IPS-15b (cell line): ENCODE measurements around the gene PCDHGB2.

Experiments
- H3K27me3 ChIP-seq: one replicate; pipeline ENCODE4 v1.6.1; 2013; ENCODE audit warnings: low read length; ENCODE audit not compliant: control insufficient read depth, insufficient read depth
- H3K36me3 ChIP-seq: one replicate; pipeline ENCODE4 v1.6.1; 2013; ENCODE audit warnings: low read length; ENCODE audit not compliant: control insufficient read depth, insufficient read depth
- H3K4me1 ChIP-seq: one replicate; pipeline ENCODE4 v1.6.1; 2013; ENCODE audit warnings: mild to moderate bottlenecking, low read length; ENCODE audit not compliant: control insufficient read depth, insufficient read depth
- H3K4me3 ChIP-seq: one replicate; pipeline ENCODE4 v1.5.1; 2013; ENCODE audit warnings: low read depth, low read length
- H3K9ac ChIP-seq: one replicate; pipeline ENCODE4 v1.6.1; 2013; ENCODE audit warnings: low read depth, mild to moderate bottlenecking, low read length
- H3K9me3 ChIP-seq: one replicate; pipeline ENCODE4 v1.6.1; 2013; ENCODE audit warnings: mild to moderate bottlenecking, low read length; ENCODE audit not compliant: control insufficient read depth, insufficient read depth

The PCDHGB2 gene

DNA sequence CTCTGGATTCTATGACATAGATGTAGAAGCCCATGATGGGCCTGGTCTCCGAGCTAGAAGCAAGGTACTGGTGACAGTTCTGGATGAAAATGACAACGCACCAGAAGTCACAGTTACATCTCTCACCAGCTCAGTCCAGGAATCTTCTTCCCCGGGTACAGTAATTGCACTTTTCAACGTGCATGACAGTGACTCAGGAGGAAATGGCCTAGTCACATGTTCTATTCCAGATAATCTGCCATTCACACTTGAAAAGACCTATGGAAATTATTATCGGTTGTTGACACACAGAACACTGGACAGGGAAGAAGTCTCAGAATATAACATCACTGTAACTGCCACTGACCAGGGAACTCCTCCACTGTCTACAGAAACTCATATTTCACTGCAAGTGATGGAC lies 3.7 kb upstream of the PCDHGB2 start:
- no peaks in the 10 kb centered on the region for H3K4me1 ChIP-seq
- H3K27me3 ChIP-seq: no peaks in the 10 kb centered on the region
- H3K4me3 ChIP-seq: no peak overlapping the region
- H3K9me3 ChIP-seq: peaks cover 3% of the 10 kb centered on the region
- no peak overlapping the region for H3K9ac ChIP-seq
- H3K36me3 ChIP-seq: no peaks in the 10 kb centered on the region

DNA sequence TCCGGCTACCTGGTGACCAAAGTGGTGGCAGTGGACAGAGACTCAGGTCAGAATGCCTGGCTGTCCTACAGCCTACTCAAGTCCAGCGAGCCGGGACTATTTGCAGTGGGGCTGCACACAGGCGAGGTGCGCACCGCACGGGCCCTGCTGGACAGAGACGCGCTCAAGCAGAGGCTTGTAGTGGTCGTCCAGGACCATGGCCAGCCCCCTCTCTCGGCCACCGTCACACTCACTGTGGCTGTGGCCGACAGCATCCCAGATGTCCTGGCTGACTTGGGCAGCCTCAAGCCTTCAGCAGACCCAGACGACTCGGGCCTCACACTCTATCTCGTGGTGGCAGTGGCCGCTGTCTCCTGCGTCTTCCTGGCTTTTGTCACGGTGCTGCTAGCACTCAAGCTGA lies 2.8 kb upstream of the PCDHGB2 start:
- H3K36me3 ChIP-seq: no peaks in the 10 kb centered on the region
- no peak overlapping the region for H3K9ac ChIP-seq
- H3K4me1 ChIP-seq: no peaks in the 10 kb centered on the region
- peaks cover 3% of the 10 kb centered on the region for H3K9me3 ChIP-seq
- no peak overlapping the region for H3K4me3 ChIP-seq
- H3K27me3 ChIP-seq: no peaks in the 10 kb centered on the region

DNA sequence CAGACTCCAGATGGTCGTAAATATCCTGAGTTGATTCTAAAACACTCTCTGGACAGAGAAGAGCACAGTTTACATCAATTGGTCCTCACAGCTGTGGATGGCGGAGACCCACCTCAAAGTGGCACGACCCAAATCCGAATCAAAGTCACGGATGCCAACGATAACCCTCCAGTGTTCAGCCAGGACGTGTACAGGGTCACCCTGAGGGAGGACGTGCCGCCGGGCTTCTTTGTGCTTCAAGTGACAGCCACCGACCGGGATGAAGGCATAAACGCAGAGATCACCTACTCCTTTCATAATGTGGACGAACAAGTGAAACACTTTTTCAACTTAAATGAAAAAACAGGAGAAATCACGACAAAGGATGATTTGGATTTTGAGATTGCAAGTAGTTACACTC lies 891 bp downstream of the PCDHGB2 start:
- H3K4me3 ChIP-seq: no peak overlapping the region

DNA sequence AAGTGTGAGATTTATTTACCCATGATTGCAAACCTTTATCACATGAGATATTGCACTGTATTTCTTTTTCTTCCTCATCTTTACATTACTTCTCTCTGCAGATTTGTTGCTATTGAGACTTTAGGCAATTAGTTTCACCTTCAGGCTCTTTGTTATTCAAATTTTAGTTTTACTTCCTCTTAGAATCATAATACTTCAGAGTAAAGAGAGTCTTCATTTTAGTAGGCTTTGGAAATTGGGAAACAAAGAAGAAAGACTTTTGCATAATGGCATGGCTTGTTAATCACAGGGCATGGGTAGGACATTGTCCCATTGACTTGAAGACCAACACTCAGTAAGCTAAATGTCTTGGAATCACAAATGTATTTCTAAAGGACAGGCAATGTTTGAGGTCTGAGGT lies 2.9 kb downstream of the PCDHGB2 start:
- no peaks in the 10 kb centered on the region for H3K27me3 ChIP-seq
- no peak overlapping the region for H3K9ac ChIP-seq
- peaks cover 10% of the 10 kb centered on the region for H3K9me3 ChIP-seq
- H3K4me1 ChIP-seq: no peaks in the 10 kb centered on the region
- H3K4me3 ChIP-seq: no peak overlapping the region
- H3K36me3 ChIP-seq: no peaks in the 10 kb centered on the region

More for the DNA sequence above, 891 bp downstream of the PCDHGB2 start:
- no peaks in the 10 kb centered on the region for H3K4me1 ChIP-seq
- peaks cover 8% of the 10 kb centered on the region for H3K9me3 ChIP-seq
- no peaks in the 10 kb centered on the region for H3K27me3 ChIP-seq
- no peak overlapping the region for H3K9ac ChIP-seq
- H3K36me3 ChIP-seq: no peaks in the 10 kb centered on the region

- Histone ChIP-seq H3K9ac (no peak within 1 kb of the TSS), H3K4me1 (no peaks in the 10 kb centered on the region), H3K27me3 (no peaks in the 10 kb centered on the region), H3K36me3 (no peaks in the 10 kb centered on the region), H3K4me3 (no peak within 1 kb of the TSS), H3K9me3 (peaks cover 10% of the 10 kb centered on the region)
Measured at GRCh38 chr5:141363952-141364660, 4.3 kb downstream of the PCDHGB2 start, which contains the start of gene PCDHGA5. TSS of gene PCDHGA5 (plus strand) at chr5:141364162. CDS start at chr5:141364331, 169 bp downstream.

DNA sequence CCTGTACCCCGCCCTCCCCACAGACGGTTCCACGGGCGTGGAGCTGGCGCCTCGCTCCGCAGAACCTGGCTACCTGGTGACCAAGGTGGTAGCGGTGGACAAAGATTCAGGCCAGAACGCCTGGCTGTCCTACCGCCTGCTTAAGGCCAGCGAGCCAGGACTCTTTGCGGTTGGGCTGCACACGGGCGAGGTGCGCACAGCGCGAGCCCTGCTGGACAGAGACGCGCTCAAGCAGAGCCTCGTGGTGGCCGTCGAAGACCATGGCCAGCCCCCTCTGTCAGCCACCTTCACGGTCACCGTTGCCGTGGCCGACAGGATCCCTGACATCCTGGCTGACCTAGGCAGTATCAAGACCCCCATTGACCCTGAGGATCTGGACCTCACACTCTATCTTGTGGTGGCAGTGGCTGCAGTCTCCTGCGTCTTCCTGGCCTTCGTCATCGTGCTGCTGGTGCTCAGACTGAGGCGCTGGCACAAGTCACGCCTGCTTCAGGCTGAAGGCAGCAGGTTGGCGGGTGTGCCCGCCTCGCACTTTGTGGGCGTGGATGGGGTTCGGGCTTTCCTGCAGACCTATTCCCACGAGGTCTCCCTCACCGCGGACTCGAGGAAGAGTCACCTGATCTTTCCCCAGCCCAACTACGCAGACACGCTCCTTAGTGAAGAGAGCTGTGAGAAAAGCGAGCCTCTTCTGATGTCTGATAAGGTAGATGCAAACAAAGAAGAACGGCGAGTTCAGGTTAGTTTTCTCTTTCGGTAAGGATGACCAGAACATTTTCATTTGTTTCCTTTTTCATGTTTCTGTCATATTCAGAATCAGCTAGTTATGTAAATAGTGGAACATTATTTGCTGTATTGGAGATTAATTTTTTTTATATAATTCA lies 6.5 kb downstream of the PCDHGB2 start:
- Histone ChIP-seq H3K9ac (no peak overlapping the region), H3K36me3 (no peaks in the 10 kb centered on the region), H3K9me3 (peaks cover 10% of the 10 kb centered on the region), H3K4me1 (no peaks in the 10 kb centered on the region), H3K27me3 (no peaks in the 10 kb centered on the region), H3K4me3 (no peak overlapping the region)

- H3K4me3 ChIP-seq: peak within 1 kb of the TSS; percentile 30
- H3K9ac ChIP-seq: no peak within 1 kb of the TSS
- no peaks in the 10 kb centered on the region for H3K4me1 ChIP-seq
- H3K27me3 ChIP-seq: no peaks in the 10 kb centered on the region
- peaks cover 6% of the 10 kb centered on the region for H3K9me3 ChIP-seq
- H3K36me3 ChIP-seq: no peaks in the 10 kb centered on the region
Measured at GRCh38 chr5:141369994-141370848, 10.4 kb downstream of the PCDHGB2 start, which contains the start of gene PCDHGB3. TSS of gene PCDHGB3 (plus strand) at chr5:141370242. CDS start at chr5:141370395, 153 bp downstream.

GRCh38 chr5:141371572-141372475 lies 12.0 kb downstream of the PCDHGB2 start:
- Histone ChIP-seq H3K4me3 (no peak overlapping the region), H3K9me3 (no peaks in the 10 kb centered on the region), H3K9ac (no peak overlapping the region), H3K27me3 (no peaks in the 10 kb centered on the region), H3K36me3 (peaks cover 3% of the 10 kb centered on the region), H3K4me1 (no peaks in the 10 kb centered on the region)

GRCh38 chr5:141373673-141374317 lies 14.0 kb downstream of the PCDHGB2 start, which contains the start of gene PCDHGA6:
TSS of gene PCDHGA6 (plus strand) at chr5:141373891. CDS start at chr5:141374084, 193 bp downstream.
- H3K4me1 ChIP-seq: no peaks in the 10 kb centered on the region
- H3K9me3 ChIP-seq: no peaks in the 10 kb centered on the region
- peaks cover 3% of the 10 kb centered on the region for H3K36me3 ChIP-seq
- no peak within 1 kb of the TSS for H3K9ac ChIP-seq
- no peak within 1 kb of the TSS for H3K4me3 ChIP-seq
- H3K27me3 ChIP-seq: no peaks in the 10 kb centered on the region

DNA sequence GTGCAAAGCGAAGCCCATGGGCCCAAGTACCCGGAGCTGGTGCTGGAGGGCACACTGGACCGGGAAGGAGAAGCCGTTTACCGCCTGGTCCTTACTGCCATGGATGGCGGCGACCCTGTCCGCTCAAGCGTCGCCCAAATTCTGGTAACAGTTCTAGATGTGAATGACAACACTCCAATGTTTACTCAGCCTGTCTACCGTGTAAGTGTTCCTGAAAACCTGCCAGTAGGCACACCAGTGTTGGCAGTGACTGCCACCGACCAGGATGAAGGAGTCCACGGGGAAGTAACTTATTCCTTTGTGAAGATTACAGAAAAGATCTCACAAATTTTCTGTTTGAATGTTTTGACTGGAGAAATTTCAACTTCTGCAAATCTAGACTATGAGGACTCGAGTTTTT lies 14.8 kb downstream of the PCDHGB2 start:
- H3K4me1 ChIP-seq: no peaks in the 10 kb centered on the region
- H3K9me3 ChIP-seq: no peaks in the 10 kb centered on the region

More for the DNA sequence above, 14.8 kb downstream of the PCDHGB2 start:
- Histone ChIP-seq H3K27me3 (no peaks in the 10 kb centered on the region), H3K4me3 (no peak overlapping the region), H3K9ac (no peak overlapping the region), H3K36me3 (peaks cover 3% of the 10 kb centered on the region)
